ENCODE results near the gene ADAM23.

GRCh38 chr2:206555721-206556120, 112.4 kb downstream of the ADAM23 start:
- TF ChIP-seq USF1 (CRISPR knock-in tag; IDR thresholded peaks at IDR 0.05) (no peak), CTCF (IDR thresholded peaks at IDR 0.05) (no peak), CREB1 (CRISPR knock-in tag; IDR thresholded peaks at IDR 0.05) (no peak), TEAD4 (CRISPR knock-in tag; IDR thresholded peaks at IDR 0.05) (no peak), RELA (CRISPR knock-in tag; IDR thresholded peaks at IDR 0.05; ENCODE audit: borderline replicate concordance) (no peak), NR1H2 (CRISPR knock-in tag; IDR thresholded peaks at IDR 0.05) (no peak), MXD4 (CRISPR knock-in tag; IDR thresholded peaks at IDR 0.05; ENCODE audit: borderline replicate concordance) (no peak)

Measured in WTC11 (cell line).